GM21723 (cell line): ENCODE data around the gene DNAH2.

Experiments used
- ATAC-seq: cut with Tn5 transposase; IDR thresholded peaks from one replicate; pipeline ENCODE4 v1.9.1; 2021; ENCODE audit warnings: mild to moderate bottlenecking, moderate library complexity; ENCODE audit not compliant: unreplicated experiment

Gene DNAH2

GRCh38 chr17:7716901-7717755, at the start of gene DNAH2:
TSS of gene DNAH2 (plus strand) at chr17:7717744. CDS start at chr17:7719735, 1,991 bp downstream.
- ATAC-seq = no peak

GRCh38 chr17:7668482-7668881, 49.1 kb upstream of the DNAH2 start:
- no peak for ATAC-seq

- ATAC-seq = no peak
Measured at GRCh38 chr17:7673239-7673638, 44.3 kb upstream of the DNAH2 start.

DNA sequence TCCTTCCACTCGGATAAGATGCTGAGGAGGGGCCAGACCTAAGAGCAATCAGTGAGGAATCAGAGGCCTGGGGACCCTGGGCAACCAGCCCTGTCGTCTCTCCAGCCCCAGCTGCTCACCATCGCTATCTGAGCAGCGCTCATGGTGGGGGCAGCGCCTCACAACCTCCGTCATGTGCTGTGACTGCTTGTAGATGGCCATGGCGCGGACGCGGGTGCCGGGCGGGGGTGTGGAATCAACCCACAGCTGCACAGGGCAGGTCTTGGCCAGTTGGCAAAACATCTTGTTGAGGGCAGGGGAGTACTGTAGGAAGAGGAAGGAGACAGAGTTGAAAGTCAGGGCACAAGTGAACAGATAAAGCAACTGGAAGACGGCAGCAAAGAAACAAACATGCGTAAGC, 42.6 kb upstream of the DNAH2 start:
- no peak for ATAC-seq

GRCh38 chr17:7676533-7676932, 41.0 kb upstream of the DNAH2 start:
- no peak for ATAC-seq

DNA sequence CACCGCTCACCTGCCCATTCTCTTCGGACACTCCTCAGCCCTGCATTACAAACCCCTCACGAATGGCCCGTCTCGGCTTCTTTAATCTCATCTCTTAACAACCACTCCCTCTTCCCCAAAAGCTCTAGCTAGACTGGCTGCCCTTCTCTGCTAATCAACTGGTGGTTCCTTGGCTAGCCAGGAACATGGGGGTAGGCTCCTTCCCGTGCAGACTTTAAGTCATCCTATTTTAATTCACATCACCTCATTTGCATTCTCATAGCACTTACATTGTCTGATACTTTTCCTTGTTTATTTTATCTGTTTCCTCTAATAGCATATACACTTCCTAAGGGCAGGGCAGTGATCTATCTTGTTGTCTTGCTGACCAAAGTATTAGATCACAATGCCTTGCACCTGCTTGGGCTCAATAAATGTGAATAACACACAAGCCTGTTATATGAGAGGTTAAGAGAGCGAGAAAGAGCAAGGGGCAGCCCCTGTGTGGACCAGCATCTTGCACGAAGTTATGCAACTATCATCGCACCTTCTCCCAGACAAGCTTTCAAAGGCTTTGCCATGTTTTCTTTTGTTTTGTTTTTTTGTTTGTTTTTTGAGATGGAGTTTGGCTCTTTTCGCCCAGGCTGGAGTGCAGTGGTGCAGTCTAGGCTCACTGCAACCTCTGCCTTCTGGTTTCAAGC, 40.0 kb upstream of the DNAH2 start:
- ATAC-seq = no peak

DNA sequence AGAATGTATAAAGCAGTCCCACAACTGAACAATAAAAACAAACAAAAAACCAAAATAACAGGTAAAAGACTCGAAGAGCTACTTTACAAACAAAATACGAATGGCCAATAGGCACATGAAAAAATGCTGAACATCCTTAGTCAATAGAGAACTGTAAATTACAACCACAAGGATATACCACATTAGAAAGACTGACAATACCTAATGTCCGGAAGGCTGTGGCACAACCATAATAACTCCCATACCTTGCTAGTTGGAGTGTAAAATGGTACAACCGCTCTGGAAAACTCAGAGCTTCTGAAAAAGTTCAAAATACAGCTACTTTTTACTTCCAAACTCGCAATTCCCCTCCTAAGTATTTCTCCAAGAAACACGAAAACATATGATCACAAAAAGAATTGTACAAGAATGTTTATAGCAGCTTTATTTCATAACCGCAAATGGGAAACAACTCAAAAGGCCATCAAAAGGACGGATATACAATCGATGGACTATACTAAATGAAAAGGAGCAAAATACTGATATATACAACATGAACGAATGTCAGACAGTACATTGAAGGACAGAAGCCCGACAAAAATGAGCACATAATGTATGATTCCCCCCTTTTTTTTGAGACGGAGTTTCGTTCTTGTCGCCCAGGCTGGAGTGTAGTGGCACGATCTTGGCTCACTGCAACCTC, 32.6 kb upstream of the DNAH2 start:
- ATAC-seq = no peak

DNA sequence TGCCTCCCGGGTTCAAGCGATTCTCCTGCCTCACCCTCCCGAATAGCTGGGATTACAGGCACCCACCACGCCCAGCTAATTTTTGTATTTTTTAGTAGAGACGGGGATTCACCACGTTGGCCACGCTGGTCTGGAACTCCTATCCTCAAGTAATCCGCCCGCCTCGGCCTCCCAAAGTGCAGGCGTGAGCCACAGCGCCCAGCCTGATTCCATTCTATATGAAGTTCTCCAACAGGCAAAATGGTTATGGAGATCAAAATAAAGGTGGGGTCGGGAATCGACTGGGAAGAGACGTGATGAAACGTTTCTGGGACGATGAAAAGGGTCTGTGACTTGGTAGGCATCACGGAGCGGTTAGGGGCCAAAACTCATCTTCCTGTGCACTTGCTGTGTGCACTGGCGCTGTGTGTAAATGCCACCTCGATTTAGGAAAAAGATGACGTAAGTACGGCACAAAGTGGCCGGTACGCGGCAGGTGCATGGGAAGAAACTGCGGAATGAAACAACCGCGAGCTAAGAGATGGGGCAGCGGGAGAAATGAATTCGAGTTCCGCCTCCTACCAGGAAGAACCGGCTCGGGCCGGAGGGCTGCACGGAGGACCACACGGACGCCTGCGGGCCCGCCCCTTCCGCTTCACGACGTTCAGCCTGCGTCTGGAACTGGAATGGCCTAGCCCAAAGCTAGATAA, 31.9 kb upstream of the DNAH2 start:
- peak; percentile 61 for ATAC-seq

- peak; percentile 52 for ATAC-seq
Measured at GRCh38 chr17:7686222-7687071, 31.1 kb upstream of the DNAH2 start.

DNA sequence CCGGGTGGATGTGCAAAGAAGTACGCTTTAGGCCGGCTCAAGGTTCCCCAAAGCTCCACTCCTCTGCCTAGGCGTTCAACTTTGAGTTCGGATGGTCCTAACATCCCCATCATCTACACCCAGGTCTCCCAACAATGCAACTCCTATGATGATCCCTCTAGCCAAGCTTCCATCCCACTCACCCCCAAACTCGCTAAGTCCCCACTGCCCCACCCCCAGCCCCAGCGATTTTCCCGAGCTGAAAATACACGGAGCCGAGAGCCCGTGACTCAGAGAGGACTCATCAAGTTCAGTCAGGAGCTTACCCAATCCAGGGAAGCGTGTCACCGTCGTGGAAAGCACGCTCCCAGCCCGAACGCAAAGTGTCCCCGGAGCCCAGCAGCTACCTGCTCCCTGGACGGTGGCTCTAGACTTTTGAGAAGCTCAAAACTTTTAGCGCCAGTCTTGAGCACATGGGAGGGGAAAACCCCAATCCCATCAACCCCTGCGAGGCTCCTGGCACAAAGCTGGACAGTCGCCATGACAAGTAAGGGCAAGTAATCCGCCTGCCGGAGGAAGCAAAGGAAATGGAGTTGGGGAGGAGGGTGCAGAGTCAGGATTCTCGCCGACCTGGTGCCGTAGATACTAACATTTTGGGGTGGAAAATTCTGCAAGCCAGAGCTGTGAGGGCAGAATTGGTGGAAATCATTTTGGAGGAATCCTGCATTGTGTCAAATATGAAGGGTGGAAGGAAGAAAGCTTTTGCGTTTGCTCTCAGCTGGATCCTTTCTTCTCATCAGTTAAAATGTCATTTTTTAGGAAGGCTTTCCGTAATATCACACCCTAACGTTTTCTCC, 30.3 kb upstream of the DNAH2 start, which contains the start of gene TP53:
Gene TP53 (minus strand): TSS at position 419 of the 836 bp plus-strand sequence. CDS start 10,896 bp downstream, outside the sequence.
- ATAC-seq = no peak

DNA sequence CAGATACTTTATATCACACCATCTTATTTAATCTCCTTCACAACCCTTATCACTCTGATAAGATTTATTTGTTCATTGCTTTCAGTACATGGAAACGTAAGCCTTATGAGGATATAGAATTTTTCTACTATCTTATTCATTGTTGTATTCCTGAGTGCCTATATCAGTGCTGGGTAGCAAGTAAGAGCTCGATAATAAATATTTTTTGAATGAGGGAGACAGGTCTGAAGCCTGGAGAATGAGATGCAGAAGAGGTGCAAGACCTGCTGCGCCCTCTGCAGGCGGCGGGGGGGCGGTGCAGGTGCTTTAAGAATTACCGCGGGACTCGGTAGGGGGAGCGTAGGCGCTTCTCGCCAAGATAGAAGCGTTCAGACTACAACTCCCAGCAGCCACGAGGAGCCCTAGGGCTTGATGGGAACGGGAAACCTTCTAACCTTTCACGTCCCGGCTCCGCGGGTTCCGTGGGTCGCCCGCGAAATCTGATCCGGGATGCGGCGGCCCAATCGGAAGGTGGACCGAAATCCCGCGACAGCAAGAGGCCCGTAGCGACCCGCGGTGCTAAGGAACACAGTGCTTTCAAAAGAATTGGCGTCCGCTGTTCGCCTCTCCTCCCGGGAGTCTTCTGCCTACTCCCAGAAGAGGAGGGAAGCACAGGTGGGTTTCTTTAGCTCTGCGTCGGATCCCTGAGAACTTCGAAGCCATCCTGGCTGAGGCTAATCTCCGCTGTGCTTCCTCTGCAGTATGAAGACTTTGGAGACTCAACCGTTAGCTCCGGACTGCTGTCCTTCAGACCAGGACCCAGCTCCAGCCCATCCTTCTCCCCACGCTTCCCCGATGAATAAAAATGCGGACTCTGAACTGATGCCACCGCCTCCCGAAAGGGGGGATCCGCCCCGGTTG, 29.4 kb upstream of the DNAH2 start, which contains the start of gene WRAP53:
Gene WRAP53 (plus strand): TSS at position 570 of the 900 bp plus-strand sequence. CDS start 172 bp downstream, at position 742.
- peak; percentile 67 for ATAC-seq

DNA sequence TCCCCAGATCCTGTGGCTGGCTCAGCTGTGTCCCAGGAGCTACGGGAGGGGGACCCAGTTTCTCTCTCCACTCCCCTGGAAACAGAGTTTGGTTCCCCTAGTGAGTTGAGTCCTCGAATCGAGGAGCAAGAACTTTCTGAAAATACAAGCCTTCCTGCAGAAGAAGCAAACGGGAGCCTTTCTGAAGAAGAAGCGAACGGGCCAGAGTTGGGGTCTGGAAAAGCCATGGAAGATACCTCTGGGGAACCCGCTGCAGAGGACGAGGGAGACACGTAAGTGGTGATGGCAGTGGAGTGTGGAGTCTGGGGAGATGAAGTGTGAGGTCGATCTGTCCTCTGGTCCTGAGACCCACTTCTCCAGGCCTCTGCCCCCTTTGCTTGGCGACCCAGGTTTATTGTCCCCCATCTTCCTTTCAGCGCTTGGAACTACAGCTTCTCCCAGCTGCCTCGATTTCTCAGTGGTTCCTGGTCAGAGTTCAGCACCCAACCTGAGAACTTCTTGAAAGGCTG, 28.7 kb upstream of the DNAH2 start:
- no peak for ATAC-seq

GRCh38 chr17:7695586-7695985, 22.0 kb upstream of the DNAH2 start:
- no peak for ATAC-seq

GRCh38 chr17:7697828-7698588, 19.5 kb upstream of the DNAH2 start:
- ATAC-seq = no peak

DNA sequence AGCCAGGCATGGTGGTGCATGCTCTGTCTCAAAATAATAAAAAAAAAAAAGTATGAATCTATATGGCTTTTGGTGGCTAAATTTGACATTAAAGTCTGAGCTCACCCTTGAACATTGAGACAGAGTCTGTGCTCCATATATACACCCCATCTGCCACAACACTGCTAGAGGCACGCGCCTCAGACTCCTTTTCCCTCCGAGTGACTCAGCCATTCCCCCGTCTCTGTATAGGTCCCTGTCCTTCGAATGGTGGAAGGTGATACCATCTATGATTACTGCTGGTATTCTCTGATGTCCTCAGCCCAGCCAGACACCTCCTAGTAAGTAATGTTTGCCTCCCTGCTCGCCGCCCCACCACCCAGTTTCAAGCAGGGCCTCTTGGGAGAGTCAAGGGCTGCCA, 17.0 kb upstream of the DNAH2 start:
- ATAC-seq = no peak

- no peak for ATAC-seq
Measured at GRCh38 chr17:7701681-7702080, 15.9 kb upstream of the DNAH2 start.

DNA sequence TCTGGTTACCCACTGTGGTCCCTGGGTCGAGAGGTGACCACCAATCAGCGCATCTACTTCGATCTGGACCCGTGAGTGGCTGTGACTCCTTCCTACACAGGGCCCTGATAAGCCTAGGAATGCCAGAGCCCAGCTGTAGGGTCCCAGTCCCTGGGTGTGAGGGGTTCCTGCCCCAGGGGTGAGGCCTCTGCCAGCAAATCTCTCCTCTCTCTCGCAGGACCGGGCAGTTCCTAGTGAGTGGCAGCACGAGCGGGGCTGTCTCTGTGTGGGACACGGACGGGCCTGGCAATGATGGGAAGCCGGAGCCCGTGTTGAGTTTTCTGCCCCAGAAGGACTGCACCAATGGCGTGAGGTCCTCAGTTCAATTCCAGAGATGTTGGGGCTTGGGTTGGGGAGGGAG, 14.8 kb upstream of the DNAH2 start:
- ATAC-seq = no peak
